CD4-positive, alpha-beta T cell treated with Interleukin-6 at 100 ng/mL for 8 hours (primary cell): Measurements from ENCODE around the gene ADAT1.
"Not testable (repeated sequence)": the region's sequence is repeated elsewhere in the genome, so short reads cannot be mapped to it uniquely, and the experiment has no call there.

Experiments
- DNase-seq: peaks from one replicate; pipeline ENCODE4 v3.0.0-alpha.2; 2020; ENCODE audit warnings: mixed read lengths, low spot score

The ADAT1 gene

GRCh38 chr16:75620326-75621169 is 2.5 kb downstream of the ADAT1 start:
- DNase-seq, result peak; percentile 20

- DNase-seq, result no peak
These were observed 4.3 kb downstream of the ADAT1 start for GRCh38 chr16:75618780-75619179.

GRCh38 chr16:75617121-75617520 is 6.0 kb downstream of the ADAT1 start:
- no peak for DNase-seq

GRCh38 chr16:75616521-75617010 is 6.5 kb downstream of the ADAT1 start:
- DNase-seq, result peak; percentile 13

- DNase-seq, result no peak
These were observed 7.5 kb downstream of the ADAT1 start for GRCh38 chr16:75615619-75616018.

GRCh38 chr16:75614066-75614897 is 8.8 kb downstream of the ADAT1 start:
- no peak for DNase-seq

- no peak for DNase-seq
These were observed 16.6 kb downstream of the ADAT1 start for GRCh38 chr16:75606507-75606906.

- DNase-seq, result no peak
These were observed 19.8 kb downstream of the ADAT1 start for GRCh38 chr16:75603241-75603640.

GRCh38 chr16:75599452-75600277 is 23.4 kb downstream of the ADAT1 start:
- no peak for DNase-seq

GRCh38 chr16:75593825-75594820 is 29.0 kb downstream of the ADAT1 start:
- DNase-seq, result no peak

- DNase-seq, result no peak
These were observed 29.8 kb downstream of the ADAT1 start for GRCh38 chr16:75593308-75593707.

GRCh38 chr16:75591927-75592326 is 31.2 kb downstream of the ADAT1 start:
- DNase-seq, result not testable (repeated sequence)

- DNase-seq, result no peak
These were observed 31.9 kb downstream of the ADAT1 start for GRCh38 chr16:75590920-75591843.

GRCh38 chr16:75589306-75589705 is 33.8 kb downstream of the ADAT1 start:
- DNase-seq, result no peak

- no peak for DNase-seq
These were observed 34.4 kb downstream of the ADAT1 start for GRCh38 chr16:75588716-75589115.

- DNase-seq, result no peak
These were observed 39.0 kb downstream of the ADAT1 start for GRCh38 chr16:75584108-75584507.

GRCh38 chr16:75579281-75579834 is 43.7 kb downstream of the ADAT1 start:
- DNase-seq, result no peak

- no peak for DNase-seq
These were observed 44.4 kb downstream of the ADAT1 start for GRCh38 chr16:75578725-75579124.

- no peak for DNase-seq
These were observed 44.9 kb downstream of the ADAT1 start for GRCh38 chr16:75578212-75578611.
